Smooth muscle cell (in vitro differentiated cells): ENCODE data around the gene TLX2. TPM values are rescaled to one million over a fixed set of nuclear protein-coding genes. Genes with fewer than 3 reads are reported as not detected.

ENCODE experiments used
- polyA plus RNA-seq: library from polyadenylated mRNA; unstranded; fragments of >200 nt; fragmentation: Nextera tagmentation; extraction: Ambion mirVana; gene quantifications from 2 replicates; pipeline ENCODE4 v1.2.1, GENCODE V29; 2016
- total RNA-seq: library from RNA; depleted of rRNA; stranded (reverse); fragments of >200 nt; gene quantifications from 2 replicates; pipeline ENCODE4 v1.2.3, GENCODE V29; 2014

TLX2 gene
- total and polyA plus RNA-seq, 2 experiments from 2014 or later, result not detected

Other genes starting within 250 kb of the TLX2 start
- gene SLC4A5, start 171.0 kb upstream of the TLX2 start, total RNA-seq, result 0.99 and 3.1 TPM in 2 replicates
- gene SLC4A5, start 171.0 kb upstream of the TLX2 start, polyA plus RNA-seq, result 0.46 and 1.5 TPM in 2 replicates
- 60.7 and 65.8 TPM in 2 replicates for gene DCTN1, start 134.1 kb upstream of the TLX2 start, total RNA-seq
- 98.3 and 105 TPM in 2 replicates for gene DCTN1, start 134.1 kb upstream of the TLX2 start, polyA plus RNA-seq
- 0.54 and 1.3 TPM in 2 replicates for gene C2orf81, start 92.8 kb upstream of the TLX2 start, total RNA-seq
- 2.4 and 3.5 TPM in 2 replicates for gene C2orf81, start 92.8 kb upstream of the TLX2 start, polyA plus RNA-seq
- 35.0 and 52.3 TPM in 2 replicates for gene WDR54, start 92.7 kb upstream of the TLX2 start, total RNA-seq
- 59.2 and 84.5 TPM in 2 replicates for gene WDR54, start 92.7 kb upstream of the TLX2 start, polyA plus RNA-seq
- 31.4 and 32.5 TPM in 2 replicates for gene RTKN, start 72.5 kb upstream of the TLX2 start, total RNA-seq
- 60.5 and 69.7 TPM in 2 replicates for gene RTKN, start 72.5 kb upstream of the TLX2 start, polyA plus RNA-seq
- 4.7 and 8.0 TPM in 2 replicates for gene INO80B, start 59.4 kb upstream of the TLX2 start, total RNA-seq
- gene INO80B, start 59.4 kb upstream of the TLX2 start, polyA plus RNA-seq, result 10.4 and 23.0 TPM in 2 replicates
- 63.9 and 90.8 TPM in 2 replicates for gene WBP1, start 56.0 kb upstream of the TLX2 start, total RNA-seq
- gene WBP1, start 56.0 kb upstream of the TLX2 start, polyA plus RNA-seq, result 117 and 123 TPM in 2 replicates
- 46.2 and 49.0 TPM in 2 replicates for gene MOGS, start 49.1 kb upstream of the TLX2 start, total RNA-seq
- gene MOGS, start 49.1 kb upstream of the TLX2 start, polyA plus RNA-seq, result 38.3 and 45.5 TPM in 2 replicates
- 12.0 and 18.2 TPM in 2 replicates for gene MRPL53, start 41.8 kb upstream of the TLX2 start, total RNA-seq
- 76.8 and 85.4 TPM in 2 replicates for gene MRPL53, start 41.8 kb upstream of the TLX2 start, polyA plus RNA-seq
- 5.5 and 8.0 TPM in 2 replicates for gene CCDC142, start 31.5 kb upstream of the TLX2 start, total RNA-seq
- gene CCDC142, start 31.5 kb upstream of the TLX2 start, polyA plus RNA-seq, result 7.7 and 10.8 TPM in 2 replicates
- 18.7 and 23.3 TPM in 2 replicates for gene TTC31, start 31.4 kb upstream of the TLX2 start, total RNA-seq
- gene TTC31, start 31.4 kb upstream of the TLX2 start, polyA plus RNA-seq, result 17.3 and 19.9 TPM in 2 replicates
- gene LBX2, start 14.8 kb upstream of the TLX2 start, total RNA-seq, result 1.7 and 2.4 TPM in 2 replicates
- gene LBX2, start 14.8 kb upstream of the TLX2 start, polyA plus RNA-seq, result 1.5 and 1.6 TPM in 2 replicates
- 19.1 and 23.7 TPM in 2 replicates for gene PCGF1, start 6.8 kb upstream of the TLX2 start, total RNA-seq
- 29.3 and 34.3 TPM in 2 replicates for gene PCGF1, start 6.8 kb upstream of the TLX2 start, polyA plus RNA-seq
- gene DQX1, start 11.8 kb downstream of the TLX2 start, total RNA-seq, result 0.09 and 0.27 TPM in 2 replicates
- 0.57 TPM in 1 of 2 replicates, not detected in the other for gene DQX1, start 11.8 kb downstream of the TLX2 start, polyA plus RNA-seq
- gene AUP1, start 15.3 kb downstream of the TLX2 start, total RNA-seq, result 83.4 and 104 TPM in 2 replicates
- 138 and 170 TPM in 2 replicates for gene AUP1, start 15.3 kb downstream of the TLX2 start, polyA plus RNA-seq
- gene HTRA2, start 15.5 kb downstream of the TLX2 start, total RNA-seq, result 19.1 and 19.2 TPM in 2 replicates
- 30.4 and 35.2 TPM in 2 replicates for gene HTRA2, start 15.5 kb downstream of the TLX2 start, polyA plus RNA-seq
- gene LOXL3, start 39.5 kb downstream of the TLX2 start, total RNA-seq, result 123 and 139 TPM in 2 replicates
- gene LOXL3, start 39.5 kb downstream of the TLX2 start, polyA plus RNA-seq, result 109 and 190 TPM in 2 replicates
- 11.7 and 17.8 TPM in 2 replicates for gene DOK1, start 40.3 kb downstream of the TLX2 start, total RNA-seq
- 32.9 and 41.3 TPM in 2 replicates for gene DOK1, start 40.3 kb downstream of the TLX2 start, polyA plus RNA-seq
- gene M1AP, start 133.9 kb downstream of the TLX2 start, total RNA-seq, result 1.2 TPM in 2 replicates
- gene M1AP, start 133.9 kb downstream of the TLX2 start, polyA plus RNA-seq, result 1.0 and 2.8 TPM in 2 replicates
- gene SEMA4F, start 139.8 kb downstream of the TLX2 start, total RNA-seq, result 8.5 and 10.1 TPM in 2 replicates
- 14.2 and 16.7 TPM in 2 replicates for gene SEMA4F, start 139.8 kb downstream of the TLX2 start, polyA plus RNA-seq